ENCODE results near the gene CDH23. TPM values are rescaled to one million over a fixed set of nuclear protein-coding genes. Genes with fewer than 3 reads are reported as not detected.

The CDH23 gene
- total and polyA plus RNA-seq, 9 of the 15 experiments (the other 6 are each of a cell fraction or from before 2014, with no cell fraction given), result 0.18 to 1.2 (median 0.47) TPM

GRCh38 chr10:71753091-71753959 lies 356.6 kb downstream of the CDH23 start (continued):
- TF ChIP-seq E2F6 (IDR thresholded peaks at IDR 0.05; ENCODE audit: borderline replicate concordance in 1 of 2, extremely low read depth in 1 of 2, insufficient read depth in 1 of 2, insufficient read length in 1 of 2, low read depth in 1 of 2, low read length in 1 of 2, poor library complexity in 1 of 2, severe bottlenecking in 1 of 2), result no peak
- no peak for TF ChIP-seq TGIF2 (CRISPR knock-in tag; IDR thresholded peaks at IDR 0.05)
- no peak for TF ChIP-seq RBM15 (IDR thresholded peaks at IDR 0.05; ENCODE audit: insufficient read depth, low read length)
- TF ChIP-seq EZH2 (IDR thresholded peaks at IDR 0.05; ENCODE audit: borderline replicate concordance, low read depth, low read length), result no peak
- TF ChIP-seq CHD4 (IDR thresholded peaks at IDR 0.05; ENCODE audit: insufficient read depth, insufficient replicate concordance, low read depth, low read length, poor library complexity, severe bottlenecking), result no peak
- TF ChIP-seq MAFK (IDR thresholded peaks at IDR 0.05; ENCODE audit: low read length), result peak; percentile 23; the same call in 1 of the 2 replicates
- peak; percentile 79; the same call in 1 of the 2 replicates for TF ChIP-seq SREBF1 (IDR thresholded peaks at IDR 0.05; ENCODE audit: borderline replicate concordance, low read depth, low read length)
- peak; percentile 68; the same call in 1 of the 2 replicates for TF ChIP-seq HLTF (IDR thresholded peaks at IDR 0.05)
- TF ChIP-seq ARID3B (CRISPR knock-in tag; IDR thresholded peaks at IDR 0.05; ENCODE audit: borderline replicate concordance), result 0 out of 2 replicates have a peak, but pooled peaks have one; percentile 14
- TF ChIP-seq ZNF212 (CRISPR knock-in tag; IDR thresholded peaks at IDR 0.05), result peak; percentile 46; the same call in 1 of the 2 replicates
- TF ChIP-seq UBTF (IDR thresholded peaks at IDR 0.05; ENCODE audit: borderline replicate concordance in 1 of 2, low read depth in 2 of 2, low read length in 2 of 2), result no peak
- peak; percentile 33 to 91; a peak in 3 of 4 replicates for TF ChIP-seq ETV6 (IDR thresholded peaks at IDR 0.05; ENCODE audit: borderline replicate concordance in 1 of 2, low read depth in 2 of 2, low read length in 1 of 2)
- no peak for TF ChIP-seq ETV6 (CRISPR knock-in tag; IDR thresholded peaks at IDR 0.05; ENCODE audit: borderline replicate concordance)
- no peak for TF ChIP-seq ZNF518B (CRISPR knock-in tag; IDR thresholded peaks at IDR 0.05)
- no peak for TF ChIP-seq ZNF778 (CRISPR knock-in tag; IDR thresholded peaks at IDR 0.05)
- peak; percentile 64; the same call in 1 of the 2 replicates for TF ChIP-seq SPI1 (IDR thresholded peaks at IDR 0.05; ENCODE audit: borderline replicate concordance, low read depth, low read length)
- no peak; a peak in 2 of 4 replicates for TF ChIP-seq NRF1 (conservative IDR thresholded peaks at IDR 0.05 in 1 of 2, IDR thresholded peaks at IDR 0.05 in 1 of 2)
